ENCODE measurements around the gene C12orf54. TPM values are rescaled to one million over a fixed set of nuclear protein-coding genes. Genes with fewer than 3 reads are reported as not detected.

The C12orf54 gene
- total and polyA plus RNA-seq, 2 of the 8 experiments (the other 6 are each of a cell fraction or from before 2014, with no cell fraction given): not detected

DNA sequence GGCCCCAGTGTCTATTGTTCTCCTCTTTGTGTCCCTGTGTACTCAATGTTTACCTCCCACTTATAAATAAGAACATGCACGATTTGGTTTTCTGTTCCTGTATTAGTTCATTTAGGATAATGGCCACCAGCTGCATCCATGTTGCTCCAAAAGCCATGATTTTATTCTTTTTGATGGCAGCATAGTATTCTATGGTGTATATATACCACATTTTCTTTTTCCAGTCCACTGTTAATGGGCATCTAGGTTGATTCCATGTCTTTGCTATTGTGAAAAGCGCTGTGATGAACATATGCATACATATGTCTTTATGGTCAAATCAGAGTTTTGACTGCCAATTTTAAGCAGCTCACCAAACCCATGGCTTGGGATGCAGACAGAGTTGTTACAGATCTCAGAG, 27.2 kb upstream of the C12orf54 start:
- no peak overlapping the region for H2BK120ac ChIP-seq (replicated peaks; ENCODE audit: low read depth, low read length)
- POLR2A ChIA-PET (ENCODE audit: partially characterized antibody): no interaction called here
- H3K36me3 ChIP-seq (ENCODE audit: control insufficient read depth in 2 of 4, insufficient read depth in 4 of 4, low read length in 3 of 4): no peaks in the 10 kb centered on the region
- H3K27me3 ChIP-seq (replicated peaks in 1 of 4; ENCODE audit: control insufficient read depth in 3 of 4, extremely low read depth in 1 of 4, insufficient read depth in 3 of 4, low read length in 3 of 4): no peaks in the 10 kb centered on the region
- H2AK5ac ChIP-seq (ENCODE audit: low read depth, low read length): no peak overlapping the region
- H4K5ac ChIP-seq (ENCODE audit: insufficient read length, low read depth, low read length): no peak overlapping the region
- no peak overlapping the region for H4K91ac ChIP-seq (replicated peaks; ENCODE audit: insufficient read length, low read length)
- no peak overlapping the region for H3K27ac ChIP-seq (ENCODE audit: low read depth, low read length)
- H2BK5ac ChIP-seq (ENCODE audit: low read depth, low read length): no peak overlapping the region
- no peak overlapping the region for H3K18ac ChIP-seq (ENCODE audit: extremely low read depth, low read length)
- no peak overlapping the region for H3K14ac ChIP-seq (ENCODE audit: insufficient read length)
- no peaks in the 10 kb centered on the region for H3K79me2 ChIP-seq (ENCODE audit: control insufficient read depth in 1 of 2, insufficient read depth in 2 of 2, low read length in 2 of 2)
- no peak overlapping the region for H3K4me2 ChIP-seq (ENCODE audit: insufficient read depth in 1 of 2, low read depth in 2 of 2, low read length in 2 of 2)
- H3K23me2 ChIP-seq (ENCODE audit: low read depth, low read length): no peaks in the 10 kb centered on the region
- no peak overlapping the region for H3K4ac ChIP-seq (replicated peaks; ENCODE audit: insufficient read length, low read depth, low read length)
- no peak overlapping the region for H3K23ac ChIP-seq (ENCODE audit: insufficient read length)
- TF ChIP-seq SP2 (IDR thresholded peaks at IDR 0.05; ENCODE audit: low read length) (no peak), GTF2F1 (IDR thresholded peaks at IDR 0.05; ENCODE audit: borderline replicate concordance, low read depth, low read length) (no peak), ZNF274 (IDR thresholded peaks at IDR 0.05; ENCODE audit: borderline replicate concordance, extremely low read depth, low read length) (no peak), SIX5 (IDR thresholded peaks at IDR 0.05; ENCODE audit: low read depth, low read length) (no peak), KDM1A (IDR thresholded peaks at IDR 0.05; ENCODE audit: borderline replicate concordance, low read length) (no peak), SIN3A (conservative IDR thresholded peaks at IDR 0.05 in 1 of 2, IDR thresholded peaks at IDR 0.05 in 1 of 2; ENCODE audit: low read depth in 1 of 2, low read length in 2 of 2) (no peak), EZH2 (IDR thresholded peaks at IDR 0.05; ENCODE audit: low read depth, low read length, severe bottlenecking) (no peak), POU5F1 (IDR thresholded peaks at IDR 0.05; ENCODE audit: low read depth, low read length) (no peak), FOSL1 (IDR thresholded peaks at IDR 0.05; ENCODE audit: insufficient read depth, low read depth, low read length) (no peak)
- no peak for DNase-seq (ENCODE audit: low read depth in 1 of 2, low spot score in 2 of 2)
- no peak overlapping the region for H3K56ac ChIP-seq (replicated peaks; ENCODE audit: insufficient read length, low read depth, low read length)
- no peaks in the 10 kb centered on the region for H3K4me1 ChIP-seq (replicated peaks in 1 of 4; ENCODE audit: control insufficient read depth in 3 of 4, insufficient read depth in 4 of 4, low read length in 3 of 4)
- H3K79me1 ChIP-seq (ENCODE audit: low read depth, low read length): no peaks in the 10 kb centered on the region
- no peak overlapping the region for H2BK20ac ChIP-seq (ENCODE audit: low read length)
- no peak overlapping the region for H2BK15ac ChIP-seq (ENCODE audit: low read length)
- H2AFZ ChIP-seq (ENCODE audit: low read length): no peak overlapping the region
- no peak overlapping the region for H2BK12ac ChIP-seq (ENCODE audit: low read depth, low read length)
- peaks cover 0 to 2% of the 10 kb centered on the region in 2 experiments; a peak in 1 of 4 replicates for H3K9me3 ChIP-seq (ENCODE audit: insufficient read depth in 2 of 2, low read depth in 1 of 2, low read length in 1 of 2)
- no peaks in the 10 kb centered on the region for H4K20me1 ChIP-seq (replicated peaks in 1 of 2; ENCODE audit: control insufficient read depth in 1 of 2, insufficient read depth in 2 of 2, low read length in 2 of 2)
- 52% methylated on average over 2 of the region's 2 CpGs; no CpG with 5 or more reads in 1 of the 2 experiments for WGBS, 2 experiments (ENCODE audit: extremely low coverage in 1 of 2, insufficient coverage in 1 of 2, insufficient read length in 1 of 2, insufficient replicate concordance in 2 of 2, low coverage in 1 of 2, low lambda C conversion rate in 2 of 2, missing lambda C conversion rate in 1 of 2)
- no peak overlapping the region for H3K4me3 ChIP-seq (ENCODE audit: extremely low read depth in 1 of 4, insufficient read depth in 2 of 4, low read depth in 3 of 4, low read length in 4 of 4)
- no peak for FAIRE-seq
- H3K9ac ChIP-seq (replicated peaks in 1 of 4; ENCODE audit: extremely low read depth in 1 of 4, low read depth in 3 of 4, low read length in 3 of 4): no peak overlapping the region
- H4K8ac ChIP-seq (ENCODE audit: extremely low read depth, insufficient read depth, low read length): no peak overlapping the region
- CTCF ChIA-PET (ENCODE audit: partially characterized antibody): interaction anchor here (0.7 to 2.1 kb wide), 7 partner anchors 13 to 535 kb away, joined by 3 to 5 read pairs (median 3); no protein-coding TSS in a partner anchor
